ENCODE data around the gene LY6G5C. TPM values are rescaled to one million over a fixed set of nuclear protein-coding genes. Genes with fewer than 3 reads are reported as not detected.

The LY6G5C gene
- total and polyA plus RNA-seq, 9 of the 15 experiments (the other 6 are each of a cell fraction or from before 2014, with no cell fraction given): 0.10 to 0.67 (median 0.46) TPM; not detected in 4

DNA sequence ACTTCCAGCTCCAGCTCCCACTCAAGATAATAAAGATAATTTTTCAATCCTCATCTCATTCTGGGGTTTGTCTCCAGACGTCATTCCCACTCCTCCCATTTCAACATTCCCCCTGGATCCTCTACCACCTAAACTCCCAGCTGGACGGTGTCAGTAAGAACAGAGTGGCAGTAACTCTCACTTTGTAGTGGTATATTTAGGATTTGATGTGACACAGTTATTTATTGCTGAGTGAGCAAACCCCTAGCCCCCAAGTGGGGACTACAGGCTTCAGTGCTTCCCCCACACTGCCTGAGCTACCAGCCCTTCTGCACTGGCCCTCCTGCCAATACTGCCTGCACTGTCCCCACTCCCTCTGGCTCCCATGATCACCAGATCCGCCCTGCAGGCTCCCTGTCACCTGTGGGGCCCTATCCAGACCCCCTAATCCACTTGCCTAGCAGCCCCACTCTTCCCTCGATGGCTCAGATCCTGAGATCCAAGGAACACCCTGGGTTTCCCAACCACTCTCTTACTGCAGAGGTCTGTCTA, 22.6 kb downstream of the LY6G5C start (continued):
- TF ChIP-seq TOE1 (IDR thresholded peaks at IDR 0.05; ENCODE audit: borderline replicate concordance) (no peak), TOE1 (CRISPR knock-in tag; IDR thresholded peaks at IDR 0.05; ENCODE audit: borderline replicate concordance, low read depth) (no peak), HEY1 (CRISPR knock-in tag; IDR thresholded peaks at IDR 0.05; ENCODE audit: borderline replicate concordance) (no peak), SP1 (CRISPR knock-in tag; IDR thresholded peaks at IDR 0.05) (no peak), NCOR1 (IDR thresholded peaks at IDR 0.05) (no peak), GTF2A2 (tag; IDR thresholded peaks at IDR 0.05) (no peak), SIN3B (IDR thresholded peaks at IDR 0.05; ENCODE audit: low read depth) (no peak), SPI1 (IDR thresholded peaks at IDR 0.05; ENCODE audit: borderline replicate concordance, low read depth, low read length) (no peak), ZNF316 (IDR thresholded peaks at IDR 0.05) (peak; percentile 95), FIP1L1 (IDR thresholded peaks at IDR 0.05; ENCODE audit: low read depth, low read length, poor library complexity, severe bottlenecking) (no peak), ZNF583 (CRISPR knock-in tag; IDR thresholded peaks at IDR 0.05) (no peak), MAFF (IDR thresholded peaks at IDR 0.05; ENCODE audit: low read length) (peak; percentile 76), BRCA1 (IDR thresholded peaks at IDR 0.05) (no peak), BRCA1 (CRISPR knock-in tag; IDR thresholded peaks at IDR 0.05) (no peak), TSC22D4 (tag; IDR thresholded peaks at IDR 0.05) (no peak), PHF20 (IDR thresholded peaks at IDR 0.05; ENCODE audit: partially characterized antibody) (no peak), GABPA (tag; conservative IDR thresholded peaks at IDR 0.05; ENCODE audit: low read depth) (no peak), NEUROD1 (IDR thresholded peaks at IDR 0.05; ENCODE audit: borderline replicate concordance, low read depth, low read length, partially characterized antibody) (no peak), SMAD3 (CRISPR knock-in tag; conservative IDR thresholded peaks at IDR 0.05) (no peak), HDGF (IDR thresholded peaks at IDR 0.05) (no peak), TCFL5 (CRISPR knock-in tag; conservative IDR thresholded peaks at IDR 0.05) (no peak), HCFC1 (IDR thresholded peaks at IDR 0.05; ENCODE audit: low read depth, low read length) (no peak), BACH1 (tag; IDR thresholded peaks at IDR 0.05) (no peak)
- TF ChIP-seq, protein P1, sequence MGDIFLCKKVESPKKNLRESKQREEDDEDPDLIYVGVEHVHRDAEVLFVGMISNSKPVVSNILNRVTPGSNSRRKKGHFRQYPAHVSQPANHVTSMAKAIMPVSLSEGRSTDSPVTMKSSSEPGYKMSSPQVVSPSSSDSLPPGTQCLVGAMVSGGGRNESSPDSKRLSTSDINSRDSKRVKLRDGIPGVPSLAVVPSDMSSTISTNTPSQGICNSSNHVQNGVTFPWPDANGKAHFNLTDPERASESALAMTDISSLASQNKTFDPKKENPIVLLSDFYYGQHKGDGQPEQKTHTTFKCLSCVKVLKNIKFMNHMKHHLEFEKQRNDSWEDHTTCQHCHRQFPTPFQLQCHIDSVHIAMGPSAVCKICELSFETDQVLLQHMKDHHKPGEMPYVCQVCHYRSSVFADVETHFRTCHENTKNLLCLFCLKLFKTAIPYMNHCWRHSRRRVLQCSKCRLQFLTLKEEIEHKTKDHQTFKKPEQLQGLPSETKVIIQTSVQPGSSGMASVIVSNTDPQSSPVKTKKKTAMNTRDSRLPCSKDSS (IDR thresholded peaks at IDR 0.05; ENCODE audit: low read depth, partially characterized antibody): no peak
- TF ChIP-seq, protein P2, sequence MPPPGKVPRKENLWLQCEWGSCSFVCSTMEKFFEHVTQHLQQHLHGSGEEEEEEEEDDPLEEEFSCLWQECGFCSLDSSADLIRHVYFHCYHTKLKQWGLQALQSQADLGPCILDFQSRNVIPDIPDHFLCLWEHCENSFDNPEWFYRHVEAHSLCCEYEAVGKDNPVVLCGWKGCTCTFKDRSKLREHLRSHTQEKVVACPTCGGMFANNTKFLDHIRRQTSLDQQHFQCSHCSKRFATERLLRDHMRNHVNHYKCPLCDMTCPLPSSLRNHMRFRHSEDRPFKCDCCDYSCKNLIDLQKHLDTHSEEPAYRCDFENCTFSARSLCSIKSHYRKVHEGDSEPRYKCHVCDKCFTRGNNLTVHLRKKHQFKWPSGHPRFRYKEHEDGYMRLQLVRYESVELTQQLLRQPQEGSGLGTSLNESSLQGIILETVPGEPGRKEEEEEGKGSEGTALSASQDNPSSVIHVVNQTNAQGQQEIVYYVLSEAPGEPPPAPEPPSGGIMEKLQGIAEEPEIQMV (tag; conservative IDR thresholded peaks at IDR 0.05; ENCODE audit: low read depth): no peak
- TF ChIP-seq, protein P3, sequence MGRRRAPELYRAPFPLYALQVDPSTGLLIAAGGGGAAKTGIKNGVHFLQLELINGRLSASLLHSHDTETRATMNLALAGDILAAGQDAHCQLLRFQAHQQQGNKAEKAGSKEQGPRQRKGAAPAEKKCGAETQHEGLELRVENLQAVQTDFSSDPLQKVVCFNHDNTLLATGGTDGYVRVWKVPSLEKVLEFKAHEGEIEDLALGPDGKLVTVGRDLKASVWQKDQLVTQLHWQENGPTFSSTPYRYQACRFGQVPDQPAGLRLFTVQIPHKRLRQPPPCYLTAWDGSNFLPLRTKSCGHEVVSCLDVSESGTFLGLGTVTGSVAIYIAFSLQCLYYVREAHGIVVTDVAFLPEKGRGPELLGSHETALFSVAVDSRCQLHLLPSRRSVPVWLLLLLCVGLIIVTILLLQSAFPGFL (CRISPR knock-in tag; IDR thresholded peaks at IDR 0.05): no peak
- TF ChIP-seq, protein P4, sequence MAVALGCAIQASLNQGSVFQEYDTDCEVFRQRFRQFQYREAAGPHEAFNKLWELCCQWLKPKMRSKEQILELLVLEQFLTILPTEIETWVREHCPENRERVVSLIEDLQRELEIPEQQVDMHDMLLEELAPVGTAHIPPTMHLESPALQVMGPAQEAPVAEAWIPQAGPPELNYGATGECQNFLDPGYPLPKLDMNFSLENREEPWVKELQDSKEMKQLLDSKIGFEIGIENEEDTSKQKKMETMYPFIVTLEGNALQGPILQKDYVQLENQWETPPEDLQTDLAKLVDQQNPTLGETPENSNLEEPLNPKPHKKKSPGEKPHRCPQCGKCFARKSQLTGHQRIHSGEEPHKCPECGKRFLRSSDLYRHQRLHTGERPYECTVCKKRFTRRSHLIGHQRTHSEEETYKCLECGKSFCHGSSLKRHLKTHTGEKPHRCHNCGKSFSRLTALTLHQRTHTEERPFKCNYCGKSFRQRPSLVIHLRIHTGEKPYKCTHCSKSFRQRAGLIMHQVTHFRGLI (CRISPR knock-in tag; IDR thresholded peaks at IDR 0.05): no peak
